Thoracic aorta (tissue), 2 donors: ENCODE measurements around the gene RHBDD2. TPM values are rescaled to one million over a fixed set of nuclear protein-coding genes. Genes with fewer than 3 reads are reported as not detected.

Experiments
- ATAC-seq: fragments of 150-250 bp; one replicate; pipeline ENCODE4 v1.8.0; 2017; ENCODE audit warnings: low read depth; ENCODE audit not compliant: insufficient number of reproducible peaks, low FRiP score
- DNase-seq: peaks from one replicate; pipeline ENCODE4 v3.0.0-alpha.2; 2020; ENCODE audit warnings: low spot score
- H3K27ac ChIP-seq, 2 donors: fragments of 200-600 bp; sonication (generic); 1 replicate in 1 of 2; 2 replicates in 1 of 2; pipeline ENCODE4 v1.5.1; 2016; ENCODE audit warnings: mild to moderate bottlenecking in 2 of 2, moderate library complexity in 2 of 2
- H3K27me3 ChIP-seq: fragments of 200-600 bp; sonication (generic); replicated peaks from 2 replicates; pipeline ENCODE4 v1.6.0; 2016; ENCODE audit warnings: mild to moderate bottlenecking; ENCODE audit not compliant: insufficient read depth
- H3K36me3 ChIP-seq: fragments of 200-600 bp; sonication (generic); one replicate; pipeline ENCODE4 v1.5.1; 2016
- H3K4me1 ChIP-seq, 2 donors: fragments of 200-600 bp; sonication (generic); 1 replicate in 1 of 2; 2 replicates in 1 of 2; pipeline versions ENCODE4 v1.5.1 to v1.6.0; 2016; ENCODE audit warnings: low read depth in 2 of 2, mild to moderate bottlenecking in 1 of 2; ENCODE audit not compliant: control insufficient read depth in 1 of 2
- H3K4me3 ChIP-seq: fragments of 200-600 bp; sonication (generic); 2 replicates; pipeline ENCODE4 v1.5.1; 2016; ENCODE audit warnings: mild to moderate bottlenecking
- H3K9me3 ChIP-seq: fragments of 200-600 bp; sonication (generic); 2 replicates; pipeline ENCODE4 v1.5.1; 2016
- CTCF ChIP-seq: fragments of 200-600 bp; sonication (generic); IDR thresholded peaks from one replicate; pipeline ENCODE4 v1.5.1; 2019; ENCODE audit warnings: antibody characterized with exemption
- total RNA-seq, 2 donors: library from RNA; depleted of rRNA; stranded (reverse); fragments of >200 nt; gene quantifications; one replicate each; pipeline versions ENCODE4 v1.1.0 to v1.2.3, GENCODE V29; 2016

Gene RHBDD2
- total RNA-seq, 2 donors from 2014 or later, result 36.5 to 52.4 TPM

DNA sequence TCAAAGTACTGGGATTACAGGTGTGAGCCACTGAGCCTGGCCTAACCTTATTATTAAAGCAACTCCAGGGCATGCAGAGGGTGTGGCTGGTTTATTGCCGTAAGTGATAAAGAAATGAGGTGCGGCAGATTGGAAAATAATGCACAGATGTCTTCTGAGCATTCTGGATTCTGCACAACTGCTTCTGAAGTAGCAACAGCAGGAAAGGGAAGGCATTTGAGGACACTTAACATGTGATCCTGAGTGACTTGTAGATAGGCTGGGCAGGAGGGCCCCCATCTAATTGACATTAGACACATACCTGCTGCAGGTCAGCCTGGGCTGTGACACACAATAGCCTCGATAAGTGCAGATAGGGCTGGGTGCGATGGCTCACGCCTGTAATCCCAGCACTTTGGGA is 5.6 kb downstream of the RHBDD2 start:
- Histone ChIP-seq H3K9me3 (no peaks in the 10 kb centered on the region), H3K36me3 (peaks cover 48% of the 10 kb centered on the region), H3K4me1 (peaks cover 10 to 17% of the 10 kb centered on the region in 2 donors), H3K4me3 (no peak overlapping the region), H3K27me3 (no peaks in the 10 kb centered on the region), H3K27ac (no peak overlapping the region)
- TF ChIP-seq CTCF, result no peak
- DNase-seq (no peak), ATAC-seq (no peak)

GRCh38 chr7:75885036-75885435 is 6.2 kb downstream of the RHBDD2 start:
- DNase-seq (no peak), ATAC-seq (no peak)
- TF ChIP-seq CTCF, result no peak
- no peak overlapping the region for H3K4me3 ChIP-seq
- peaks cover 48% of the 10 kb centered on the region for H3K36me3 ChIP-seq
- no peak overlapping the region for H3K27ac ChIP-seq
- H3K4me1 ChIP-seq, result peaks cover 5 to 11% of the 10 kb centered on the region in 2 donors
- no peaks in the 10 kb centered on the region for H3K27me3 ChIP-seq
- H3K9me3 ChIP-seq, result no peaks in the 10 kb centered on the region

DNA sequence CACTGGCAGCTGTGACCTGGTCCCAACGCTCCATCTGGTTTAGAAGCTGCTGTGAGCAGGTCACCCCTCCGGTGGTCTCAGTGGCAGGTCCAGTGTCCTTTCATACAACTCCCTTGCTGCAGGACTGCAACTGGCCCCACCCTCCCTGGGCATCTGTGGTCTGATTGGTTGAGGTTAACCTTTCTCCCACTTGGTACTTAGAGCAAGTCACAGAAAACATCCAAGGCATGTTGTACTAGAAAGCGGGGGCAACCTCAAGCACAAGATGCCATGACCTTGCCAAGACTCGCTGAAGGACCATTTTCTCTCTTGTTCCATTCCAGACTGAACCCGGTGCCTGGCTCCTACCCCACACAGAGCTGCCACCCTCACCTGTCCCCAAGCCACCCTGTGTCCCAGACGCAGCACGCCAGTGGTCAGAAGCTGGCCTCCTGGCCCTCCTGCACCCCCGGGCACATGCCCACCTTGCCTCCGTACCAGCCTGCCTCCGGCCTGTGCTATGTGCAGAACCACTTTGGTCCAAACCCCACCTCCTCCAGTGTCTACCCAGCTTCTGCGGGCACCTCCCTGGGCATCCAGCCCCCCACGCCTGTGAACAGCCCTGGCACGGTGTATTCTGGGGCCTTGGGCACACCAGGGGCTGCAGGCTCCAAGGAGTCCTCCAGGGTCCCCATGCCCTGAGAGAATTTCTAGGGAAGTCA is 9.0 kb downstream of the RHBDD2 start:
- ATAC-seq, result no peak
- no peak overlapping the region for H3K27ac ChIP-seq

GRCh38 chr7:75888464-75889222 is 9.8 kb downstream of the RHBDD2 start:
- H3K27ac ChIP-seq, result no peak overlapping the region
- TF ChIP-seq CTCF, result no peak
- no peak for DNase-seq
- ATAC-seq, result no peak
- H3K4me3 ChIP-seq, result no peak overlapping the region
- H3K4me1 ChIP-seq, result no peaks in the 10 kb centered on the region
- no peaks in the 10 kb centered on the region for H3K27me3 ChIP-seq
- no peaks in the 10 kb centered on the region for H3K9me3 ChIP-seq
- H3K36me3 ChIP-seq, result peaks cover 25% of the 10 kb centered on the region

More for the DNA sequence above, 9.0 kb downstream of the RHBDD2 start:
- H3K4me3 ChIP-seq, result no peak overlapping the region
- no peak for TF ChIP-seq CTCF
- H3K27me3 ChIP-seq, result no peaks in the 10 kb centered on the region
- no peaks in the 10 kb centered on the region for H3K4me1 ChIP-seq
- H3K9me3 ChIP-seq, result no peaks in the 10 kb centered on the region
- peaks cover 33% of the 10 kb centered on the region for H3K36me3 ChIP-seq
- DNase-seq, result no peak

- no peak for DNase-seq
- Histone ChIP-seq H3K4me1 (no peaks in the 10 kb centered on the region), H3K4me3 (no peak overlapping the region), H3K36me3 (peaks cover 20% of the 10 kb centered on the region), H3K27me3 (no peaks in the 10 kb centered on the region), H3K27ac (no peak overlapping the region), H3K9me3 (no peaks in the 10 kb centered on the region)
- no peak for TF ChIP-seq CTCF
- no peak for ATAC-seq
These were observed 10.5 kb downstream of the RHBDD2 start for GRCh38 chr7:75889223-75889825.
